Lung (tissue), 12 donors: ENCODE results near the gene TOLLIP. TPM values are rescaled to one million over a fixed set of nuclear protein-coding genes. Genes with fewer than 3 reads are reported as not detected.

ENCODE experiments used
- ATAC-seq: fragments of 200-7000 bp; cut with Tn5 transposase; one replicate; pipeline ENCODE4 v1.9.1; 2020; ENCODE audit warnings: moderate number of reproducible peaks; ENCODE audit not compliant: insufficient read depth, low FRiP score
- DNase-seq, 3 donors: peaks; one replicate each; pipeline ENCODE4 v3.0.0-alpha.2; 2013 to 2017
- H3K27ac ChIP-seq, 2 donors: one replicate each; pipeline ENCODE4 v1.5.1; 2013; ENCODE audit warnings: mild to moderate bottlenecking in 2 of 2, moderate library complexity in 2 of 2, control low read depth in 1 of 2, inconsistent platforms in 1 of 2, low read depth in 1 of 2, low read length in 1 of 2
- H3K27me3 ChIP-seq, 3 donors: one replicate each; pipeline ENCODE4 v1.5.1; 2013; ENCODE audit warnings: low read length in 2 of 3; ENCODE audit not compliant: control insufficient read depth in 3 of 3, insufficient read depth in 3 of 3
- H3K36me3 ChIP-seq, 4 donors: one replicate each; pipeline ENCODE4 v1.5.1; 2013; ENCODE audit warnings: low read length in 4 of 4, mild to moderate bottlenecking in 1 of 4, moderate library complexity in 1 of 4; ENCODE audit not compliant: control insufficient read depth in 4 of 4, insufficient read depth in 4 of 4
- H3K4me1 ChIP-seq, 5 donors: one replicate each; pipeline ENCODE4 v1.5.1; 2013; ENCODE audit warnings: low read length in 5 of 5, mild to moderate bottlenecking in 2 of 5, moderate library complexity in 1 of 5; ENCODE audit not compliant: control insufficient read depth in 5 of 5, insufficient read depth in 5 of 5
- H3K4me3 ChIP-seq: one replicate; pipeline ENCODE4 v1.5.1; 2013; ENCODE audit warnings: mild to moderate bottlenecking, control low read depth, moderate library complexity
- H3K9ac ChIP-seq, 2 donors: one replicate each; pipeline ENCODE4 v1.5.1; 2013; ENCODE audit warnings: low read length in 2 of 2, control low read depth in 1 of 2; ENCODE audit not compliant: insufficient read depth in 1 of 2
- H3K9me3 ChIP-seq, 4 donors: one replicate each; pipeline ENCODE4 v1.5.1; 2013; ENCODE audit warnings: low read length in 3 of 4, mild to moderate bottlenecking in 1 of 4, moderate library complexity in 1 of 4; ENCODE audit not compliant: control insufficient read depth in 4 of 4, insufficient read depth in 3 of 4
- CTCF ChIP-seq: IDR thresholded peaks from 2 replicates; pipeline ENCODE4 v1.5.1; 2012; ENCODE audit warnings: mild to moderate bottlenecking; ENCODE audit errors: control extremely low read depth, extremely low read depth
- WGBS, 2 donors: extraction: QIAGEN DNeasy Blood & Tissue Kit; methylation state at CpG; one replicate each; pipeline ENCODE4 v1.1.7; 2013; 5-methylcytosine and 5-hydroxymethylcytosine counted together
- polyA plus RNA-seq, 2 donors: library from polyadenylated mRNA; stranded (reverse); fragments of 200-250 nt; gene quantifications; one replicate each; pipeline ENCODE4 v1.2.1, GENCODE V29; 2013
- total RNA-seq, 2 donors: library from RNA; depleted of rRNA in 1 of 2; stranded (reverse); fragments of >200 nt in 1 of 2; gene quantifications; one replicate each; pipeline ENCODE4 v1.2.1, GENCODE V29; 2014 to 2021
- donor health status: control.
- donor health status: control.
- donor health status: Bipolar disorder and iron deficiency.
- donor health status: healthy.
- donor health status: DM: yes; HTN: yes; CAD: no.

Gene TOLLIP
- total and polyA plus RNA-seq, 4 donors = 26.9 to 79.4 (median 43.4) TPM

GRCh38 chr11:1277936-1278512 is 31.4 kb downstream of the TOLLIP start:
- no peak overlapping the region for H3K27ac ChIP-seq
- WGBS, 2 donors = 95% methylated on average over 27 of the region's 27 CpGs
- no peaks in the 10 kb centered on the region for H3K9me3 ChIP-seq
- H3K27me3 ChIP-seq = no peaks in the 10 kb centered on the region
- H3K4me3 ChIP-seq = no peak overlapping the region
- no peak for DNase-seq
- no peak for ATAC-seq
- no peak overlapping the region for H3K9ac ChIP-seq
- no peak for TF ChIP-seq CTCF
- H3K4me1 ChIP-seq = peaks cover 0 to 3% (median 0%) of the 10 kb centered on the region in 5 donors
- H3K36me3 ChIP-seq = peaks cover 0 to 71% (median 2%) of the 10 kb centered on the region in 4 donors

GRCh38 chr11:1276866-1277615 is 32.4 kb downstream of the TOLLIP start:
- H3K27me3 ChIP-seq = no peaks in the 10 kb centered on the region
- H3K36me3 ChIP-seq = peaks cover 0 to 72% (median 2%) of the 10 kb centered on the region in 4 donors
- H3K9ac ChIP-seq = no peak overlapping the region
- WGBS, 2 donors = 92 to 95% methylated on average over 37 of the region's 37 CpGs
- H3K27ac ChIP-seq = no peak overlapping the region
- peaks cover 0 to 3% (median 0%) of the 10 kb centered on the region in 5 donors for H3K4me1 ChIP-seq
- no peak overlapping the region for H3K4me3 ChIP-seq
- DNase-seq (no peak), ATAC-seq (no peak)
- no peak for TF ChIP-seq CTCF
- H3K9me3 ChIP-seq = no peaks in the 10 kb centered on the region

- WGBS, 2 donors = 87 to 90% methylated on average over 29 to 32 of the region's 32 CpGs
- ATAC-seq (peak; percentile 4), DNase-seq (no peak)
- TF ChIP-seq CTCF = no peak
- Histone ChIP-seq H3K36me3 (peaks cover 0 to 64% (median 2%) of the 10 kb centered on the region in 4 donors), H3K27ac (peak overlapping the region in 1 of 2 donors; percentile 8), H3K27me3 (no peaks in the 10 kb centered on the region), H3K9me3 (no peaks in the 10 kb centered on the region), H3K4me1 (no peaks in the 10 kb centered on the region), H3K9ac (no peak overlapping the region), H3K4me3 (no peak overlapping the region)
These were observed 33.2 kb downstream of the TOLLIP start for GRCh38 chr11:1276041-1276790.
